A673 (cell line): Measurements from ENCODE around the gene IQSEC2.

Source experiments
- EZH2 ChIP-seq: fragments of 200-600 bp; sonication (generic); IDR thresholded peaks from 2 replicates; pipeline ENCODE4 v1.6.1; 2017; ENCODE audit warnings: borderline replicate concordance, low read depth, mild to moderate bottlenecking, mixed read lengths, antibody characterized with exemption, low read length; ENCODE audit not compliant: poor library complexity, severe bottlenecking
- TF ChIP-seq, protein P1 (sequence below): fragments of 300-800, 200-600 bp; sonication (generic); conservative IDR thresholded peaks from 2 replicates; pipeline ENCODE4 v1.5.1; 2017; ENCODE audit warnings: low read depth, mild to moderate bottlenecking, antibody characterized with exemption, low read length, moderate library complexity, mixed read lengths

DNA sequence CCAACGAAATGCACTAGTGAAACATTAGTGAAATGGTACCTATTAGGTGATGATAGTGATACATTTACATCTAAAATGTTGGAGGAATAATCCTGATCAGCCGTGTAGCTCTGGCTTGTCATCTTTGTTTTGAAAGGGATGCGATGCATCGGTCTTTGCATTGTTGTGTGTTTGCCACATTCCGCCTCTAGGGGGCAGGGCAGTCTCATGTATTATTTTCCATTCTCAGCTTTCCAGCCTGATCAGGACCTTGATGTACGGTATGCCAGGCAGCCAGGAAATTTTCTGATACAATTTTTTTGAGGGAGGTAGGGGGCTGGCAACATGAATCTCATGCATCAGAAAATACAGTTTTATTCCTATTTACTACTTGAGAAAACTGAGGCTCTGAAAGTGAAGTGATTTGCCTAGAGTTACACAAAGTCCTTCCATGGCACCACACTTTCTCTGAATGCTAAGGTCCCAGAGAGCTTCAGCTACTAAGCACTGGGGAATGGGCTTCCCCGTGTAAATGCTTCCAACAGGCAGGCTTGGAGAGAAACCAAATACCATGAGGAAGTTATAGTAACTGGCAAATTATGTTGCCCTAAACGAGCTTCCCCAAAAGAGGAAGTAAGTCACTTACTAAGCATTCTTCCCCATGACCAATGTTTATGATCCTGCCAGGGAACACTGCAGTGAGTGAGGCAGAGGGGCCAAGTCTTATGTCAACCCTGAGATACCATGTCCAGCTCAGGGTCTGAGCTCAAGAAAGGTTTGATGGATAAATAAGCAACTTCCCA lies 31.8 kb upstream of the IQSEC2 start:
- TF ChIP-seq, protein P1, sequence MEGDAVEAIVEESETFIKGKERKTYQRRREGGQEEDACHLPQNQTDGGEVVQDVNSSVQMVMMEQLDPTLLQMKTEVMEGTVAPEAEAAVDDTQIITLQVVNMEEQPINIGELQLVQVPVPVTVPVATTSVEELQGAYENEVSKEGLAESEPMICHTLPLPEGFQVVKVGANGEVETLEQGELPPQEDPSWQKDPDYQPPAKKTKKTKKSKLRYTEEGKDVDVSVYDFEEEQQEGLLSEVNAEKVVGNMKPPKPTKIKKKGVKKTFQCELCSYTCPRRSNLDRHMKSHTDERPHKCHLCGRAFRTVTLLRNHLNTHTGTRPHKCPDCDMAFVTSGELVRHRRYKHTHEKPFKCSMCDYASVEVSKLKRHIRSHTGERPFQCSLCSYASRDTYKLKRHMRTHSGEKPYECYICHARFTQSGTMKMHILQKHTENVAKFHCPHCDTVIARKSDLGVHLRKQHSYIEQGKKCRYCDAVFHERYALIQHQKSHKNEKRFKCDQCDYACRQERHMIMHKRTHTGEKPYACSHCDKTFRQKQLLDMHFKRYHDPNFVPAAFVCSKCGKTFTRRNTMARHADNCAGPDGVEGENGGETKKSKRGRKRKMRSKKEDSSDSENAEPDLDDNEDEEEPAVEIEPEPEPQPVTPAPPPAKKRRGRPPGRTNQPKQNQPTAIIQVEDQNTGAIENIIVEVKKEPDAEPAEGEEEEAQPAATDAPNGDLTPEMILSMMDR: peak; percentile 87
- no peak for TF ChIP-seq EZH2
